RWPE2 (cell line): ENCODE data around the gene POMC.
"Not testable (repeated sequence)": the region's sequence is repeated elsewhere in the genome, so short reads cannot be mapped to it uniquely, and the experiment has no call there.

ENCODE experiments used
- ATAC-seq: fragments of 200-7000 bp; cut with Tn5 transposase; 3 replicates; pipeline ENCODE4 v1.9.1; 2021; ENCODE audit warnings: low read depth
- DNase-seq: peaks from one replicate; pipeline ENCODE4 v3.0.0-alpha.2; 2020; ENCODE audit warnings: low spot score
- H3K27ac ChIP-seq: fragments of 450-650 bp; 2 replicates; pipeline ENCODE4 v1.5.1; 2017; ENCODE audit warnings: mild to moderate bottlenecking; ENCODE audit not compliant: poor library complexity, severe bottlenecking
- H3K27me3 ChIP-seq: fragments of 250-450 bp; sonication (Bioruptor Pico); 2 replicates; pipeline ENCODE4 v1.5.1; 2021; ENCODE audit warnings: mild to moderate bottlenecking, moderate library complexity; ENCODE audit not compliant: insufficient read depth, poor library complexity, severe bottlenecking
- H3K36me3 ChIP-seq: fragments of 250-450 bp; sonication (Bioruptor Pico); 2 replicates; pipeline ENCODE4 v1.5.1; 2020; ENCODE audit warnings: low read depth, mild to moderate bottlenecking, moderate library complexity
- H3K4me1 ChIP-seq: fragments of 250-450 bp; sonication (Bioruptor Pico); 2 replicates; pipeline ENCODE4 v1.5.1; 2021; ENCODE audit warnings: mild to moderate bottlenecking, moderate library complexity; ENCODE audit not compliant: insufficient read depth, poor library complexity, severe bottlenecking
- H3K4me3 ChIP-seq: fragments of 250-450 bp; sonication (Bioruptor Pico); 2 replicates; pipeline ENCODE4 v1.5.1; 2021; ENCODE audit warnings: mild to moderate bottlenecking, moderate library complexity; ENCODE audit not compliant: severe bottlenecking
- H3K9me3 ChIP-seq: fragments of 250-450 bp; sonication (Bioruptor Pico); 2 replicates; pipeline ENCODE4 v1.5.1; 2021; ENCODE audit warnings: mild to moderate bottlenecking, moderate library complexity; ENCODE audit not compliant: severe bottlenecking
- CTCF ChIP-seq: fragments of 450-650 bp; IDR thresholded peaks from one replicate; pipeline ENCODE4 v1.5.1; 2017; ENCODE audit warnings: mild to moderate bottlenecking, moderate library complexity; ENCODE audit not compliant: poor library complexity, severe bottlenecking

POMC gene

GRCh38 chr2:25213229-25213628, 44.8 kb upstream of the POMC start:
- DNase-seq (no peak), ATAC-seq (no peak)
- Histone ChIP-seq H3K36me3 (no peaks in the 10 kb centered on the region), H3K9me3 (no peaks in the 10 kb centered on the region), H3K4me3 (no peak overlapping the region), H3K27ac (no peak overlapping the region), H3K27me3 (no peaks in the 10 kb centered on the region), H3K4me1 (no peaks in the 10 kb centered on the region)
- TF ChIP-seq CTCF = no peak

- not testable (repeated sequence) for H3K27me3 ChIP-seq, H3K4me3 ChIP-seq, DNase-seq, ATAC-seq, H3K9me3 ChIP-seq, H3K27ac ChIP-seq, H3K4me1 ChIP-seq, H3K36me3 ChIP-seq
Measured at GRCh38 chr2:25210923-25211322, 42.5 kb upstream of the POMC start.

GRCh38 chr2:25207078-25207545, 38.7 kb upstream of the POMC start:
- no peak overlapping the region for H3K4me3 ChIP-seq
- no peak overlapping the region for H3K27ac ChIP-seq
- no peaks in the 10 kb centered on the region for H3K4me1 ChIP-seq
- no peaks in the 10 kb centered on the region for H3K9me3 ChIP-seq
- DNase-seq = no peak
- no peaks in the 10 kb centered on the region for H3K36me3 ChIP-seq
- no peak for ATAC-seq
- no peaks in the 10 kb centered on the region for H3K27me3 ChIP-seq
- no peak for TF ChIP-seq CTCF

GRCh38 chr2:25204190-25204838, 35.9 kb upstream of the POMC start:
- H3K27ac ChIP-seq = no peak overlapping the region
- H3K36me3 ChIP-seq = no peaks in the 10 kb centered on the region
- H3K27me3 ChIP-seq = no peaks in the 10 kb centered on the region
- no peaks in the 10 kb centered on the region for H3K9me3 ChIP-seq
- no peak for ATAC-seq
- H3K4me1 ChIP-seq = no peaks in the 10 kb centered on the region
- DNase-seq = no peak
- no peak overlapping the region for H3K4me3 ChIP-seq
- no peak for TF ChIP-seq CTCF

GRCh38 chr2:25202275-25202674, 33.9 kb upstream of the POMC start:
- Histone ChIP-seq H3K4me3 (no peak overlapping the region), H3K4me1 (no peaks in the 10 kb centered on the region), H3K9me3 (no peaks in the 10 kb centered on the region), H3K27me3 (no peaks in the 10 kb centered on the region), H3K36me3 (no peaks in the 10 kb centered on the region), H3K27ac (no peak overlapping the region)
- ATAC-seq = no peak
- TF ChIP-seq CTCF = no peak
- DNase-seq = no peak
